ENCODE results near the gene MINDY3. TPM values are rescaled to one million over a fixed set of nuclear protein-coding genes. Genes with fewer than 3 reads are reported as not detected.
"Not testable (repeated sequence)": the region's sequence is repeated elsewhere in the genome, so short reads cannot be mapped to it uniquely, and the experiment has no call there.

MINDY3 gene
- total RNA-seq, 1 experiment from 2014 or later = 10.4 TPM

DNA sequence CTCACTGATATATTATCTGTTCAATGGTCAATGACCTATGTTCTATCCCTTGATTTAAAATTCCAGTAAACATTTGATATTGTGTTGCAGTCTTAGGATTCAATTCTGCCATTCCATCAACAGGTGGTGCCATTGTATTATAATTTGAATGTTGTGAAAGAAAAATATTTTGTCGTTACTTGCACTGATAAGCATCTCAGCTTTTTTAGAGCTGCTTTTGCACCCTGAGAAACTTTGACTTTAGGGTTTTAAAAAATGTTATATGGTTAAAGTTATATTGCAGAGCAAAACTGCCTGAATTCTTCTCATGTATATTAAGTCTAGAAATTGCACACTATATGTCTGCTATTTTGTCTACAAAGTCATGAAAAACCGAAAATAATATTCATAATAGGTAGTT lies 18.8 kb upstream of the MINDY3 start:
- in situ Hi-C loops (cut with HindIII; ENCODE audit: low pct_unique_long_range_greater_than_20kb, low sequenced_read_pairs) = no loop called here
- Histone ChIP-seq H3K36me3 (ENCODE audit: control insufficient read depth, insufficient read depth, low read length) (no peaks in the 10 kb centered on the region), H3K27me3 (ENCODE audit: control insufficient read depth, insufficient read depth, low read length) (no peaks in the 10 kb centered on the region; the same call in 1 of the 2 replicates), H3K9me3 (ENCODE audit: control insufficient read depth, insufficient read depth, low read depth, low read length) (no peaks in the 10 kb centered on the region), H3K4me3 (ENCODE audit: low read depth in 2 of 2, low read length in 2 of 2) (no peak overlapping the region), H3K27ac (ENCODE audit: low read length) (no peak overlapping the region), H3K4me1 (ENCODE audit: control insufficient read depth, insufficient read depth, low read length) (no peaks in the 10 kb centered on the region; the same call in 1 of the 2 replicates)
- ChIA-PET CTCF (interaction anchor here (0.5 kb wide), 1 partner anchor 812 kb away, joined by 6 read pairs; no protein-coding TSS in a partner anchor), POLR2A (no interaction called here)
- intact Hi-C loops (cut with micrococcal nuclease; ENCODE audit: unreplicated experiment) = no loop called here
- DNase-seq (ENCODE audit: low read depth, low spot score) (no peak), ATAC-seq (no peak)
- BruUV-seq (replicated peaks) = no TSS peak
- TF ChIP-seq TCF7L2 (IDR thresholded peaks at IDR 0.05; ENCODE audit: low read depth, low read length) = no peak
- TF ChIP-seq, protein P1, sequence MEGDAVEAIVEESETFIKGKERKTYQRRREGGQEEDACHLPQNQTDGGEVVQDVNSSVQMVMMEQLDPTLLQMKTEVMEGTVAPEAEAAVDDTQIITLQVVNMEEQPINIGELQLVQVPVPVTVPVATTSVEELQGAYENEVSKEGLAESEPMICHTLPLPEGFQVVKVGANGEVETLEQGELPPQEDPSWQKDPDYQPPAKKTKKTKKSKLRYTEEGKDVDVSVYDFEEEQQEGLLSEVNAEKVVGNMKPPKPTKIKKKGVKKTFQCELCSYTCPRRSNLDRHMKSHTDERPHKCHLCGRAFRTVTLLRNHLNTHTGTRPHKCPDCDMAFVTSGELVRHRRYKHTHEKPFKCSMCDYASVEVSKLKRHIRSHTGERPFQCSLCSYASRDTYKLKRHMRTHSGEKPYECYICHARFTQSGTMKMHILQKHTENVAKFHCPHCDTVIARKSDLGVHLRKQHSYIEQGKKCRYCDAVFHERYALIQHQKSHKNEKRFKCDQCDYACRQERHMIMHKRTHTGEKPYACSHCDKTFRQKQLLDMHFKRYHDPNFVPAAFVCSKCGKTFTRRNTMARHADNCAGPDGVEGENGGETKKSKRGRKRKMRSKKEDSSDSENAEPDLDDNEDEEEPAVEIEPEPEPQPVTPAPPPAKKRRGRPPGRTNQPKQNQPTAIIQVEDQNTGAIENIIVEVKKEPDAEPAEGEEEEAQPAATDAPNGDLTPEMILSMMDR (IDR thresholded peaks at IDR 0.05) = peak; percentile 61; the same call in 1 of the 2 replicates

DNA sequence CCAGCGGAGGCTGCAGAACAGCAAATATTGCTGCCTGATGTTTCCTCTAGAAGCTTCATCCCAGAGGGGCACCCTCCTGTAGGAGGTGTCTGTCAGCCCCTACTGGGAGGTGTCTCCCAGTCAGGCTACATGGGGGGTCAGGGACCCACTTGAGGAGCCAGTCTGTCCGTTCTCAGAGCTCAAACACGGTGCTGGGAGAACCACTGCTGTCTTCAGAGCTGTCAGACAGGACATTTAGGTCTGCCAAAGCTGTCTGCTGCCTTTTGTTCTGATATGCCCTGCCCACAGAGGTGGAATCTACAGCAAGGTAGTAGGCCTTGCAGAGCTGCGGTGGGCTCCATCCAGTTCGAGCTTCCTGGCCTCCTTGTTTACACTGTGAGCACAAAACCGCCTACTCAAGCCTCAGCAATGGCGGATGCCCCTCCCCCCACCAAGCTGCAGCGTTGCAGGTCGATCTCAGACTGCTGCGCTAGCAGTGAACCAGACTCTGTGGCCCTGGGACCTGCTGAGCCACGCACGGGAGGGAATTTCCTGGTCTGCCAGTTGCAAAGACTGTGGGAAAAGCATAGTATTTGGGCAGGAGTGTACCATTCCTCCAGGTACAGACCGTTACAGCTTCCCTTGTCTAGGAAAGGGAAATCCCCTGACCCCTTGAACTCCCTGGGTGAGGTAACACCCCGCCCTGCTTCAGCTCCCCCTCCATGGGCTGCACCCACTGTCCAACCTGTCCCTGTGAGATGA lies 17.7 kb upstream of the MINDY3 start:
- no TSS peak for BruUV-seq (replicated peaks)
- CTCF ChIA-PET = no interaction called here
- no peak for TF ChIP-seq TCF7L2 (IDR thresholded peaks at IDR 0.05; ENCODE audit: low read depth, low read length)
- H3K27ac ChIP-seq (ENCODE audit: low read length) = no peak overlapping the region
- no peaks in the 10 kb centered on the region for H3K9me3 ChIP-seq (ENCODE audit: control insufficient read depth, insufficient read depth, low read depth, low read length)
- in situ Hi-C loops (cut with HindIII; ENCODE audit: low pct_unique_long_range_greater_than_20kb, low sequenced_read_pairs) (no loop called here), intact Hi-C loops (cut with micrococcal nuclease; ENCODE audit: unreplicated experiment) (no loop called here)
- H3K4me1 ChIP-seq (ENCODE audit: control insufficient read depth, insufficient read depth, low read length) = no peaks in the 10 kb centered on the region; the same call in 1 of the 2 replicates
- H3K36me3 ChIP-seq (ENCODE audit: control insufficient read depth, insufficient read depth, low read length) = no peaks in the 10 kb centered on the region
- POLR2A ChIA-PET = no interaction called here
- DNase-seq (ENCODE audit: low read depth, low spot score) (no peak), ATAC-seq (no peak)
- H3K27me3 ChIP-seq (ENCODE audit: control insufficient read depth, insufficient read depth, low read length) = no peaks in the 10 kb centered on the region; the same call in 1 of the 2 replicates
- H3K4me3 ChIP-seq (ENCODE audit: low read depth in 2 of 2, low read length in 2 of 2) = no peak overlapping the region

DNA sequence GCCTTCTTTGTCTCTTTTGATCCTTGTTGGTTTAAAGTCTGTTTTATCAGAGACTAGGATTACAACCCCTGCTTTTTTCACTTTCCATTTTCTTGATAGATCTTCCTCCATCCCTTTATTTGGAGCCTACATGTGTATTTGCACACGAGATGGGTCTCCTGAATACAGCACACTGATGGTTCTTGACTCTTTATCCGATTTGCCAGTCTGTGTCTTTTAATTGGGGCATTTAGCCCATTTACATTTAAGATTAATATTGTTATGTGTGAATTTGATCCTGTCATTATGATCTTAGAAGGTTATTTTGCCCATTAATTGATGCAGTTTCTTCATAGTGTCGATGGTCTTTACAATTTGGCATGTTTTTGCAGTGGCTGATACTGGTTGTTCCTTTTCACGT lies 16.0 kb upstream of the MINDY3 start:
- H3K27me3 ChIP-seq (ENCODE audit: control insufficient read depth, insufficient read depth, low read length); H3K4me3 ChIP-seq (ENCODE audit: low read depth in 2 of 2, low read length in 2 of 2); DNase-seq (ENCODE audit: low read depth, low spot score); in situ Hi-C loops (cut with HindIII; ENCODE audit: low pct_unique_long_range_greater_than_20kb, low sequenced_read_pairs); CTCF ChIA-PET; H3K9me3 ChIP-seq (ENCODE audit: control insufficient read depth, insufficient read depth, low read depth, low read length); H3K36me3 ChIP-seq (ENCODE audit: control insufficient read depth, insufficient read depth, low read length); H3K4me1 ChIP-seq (ENCODE audit: control insufficient read depth, insufficient read depth, low read length); ATAC-seq; intact Hi-C loops (cut with micrococcal nuclease; ENCODE audit: unreplicated experiment); H3K27ac ChIP-seq (ENCODE audit: low read length); BruUV-seq (replicated peaks): not testable (repeated sequence)
- POLR2A ChIA-PET = interaction anchor here (0.9 kb wide), 1 partner anchor 10 kb away, joined by 3 read pairs; no protein-coding TSS in a partner anchor

DNA sequence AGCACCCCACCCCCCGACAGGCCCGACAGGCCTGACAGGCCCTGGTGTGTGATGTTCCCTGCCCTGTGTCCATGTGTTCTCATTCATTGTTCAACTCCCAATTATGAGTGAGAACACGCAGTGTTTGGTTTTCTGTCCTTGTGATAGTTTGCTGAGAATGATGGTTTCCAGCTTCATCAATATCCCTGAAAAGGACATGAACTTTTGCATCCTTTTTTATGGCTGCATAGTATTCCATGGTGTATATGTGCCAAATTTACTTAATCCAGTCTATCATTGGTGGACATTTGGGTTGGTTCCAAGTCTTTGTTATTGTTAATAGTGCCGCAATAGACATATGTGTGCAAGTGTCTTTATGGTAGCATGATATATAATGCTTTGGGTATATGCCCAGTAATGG lies 12.3 kb upstream of the MINDY3 start:
- POLR2A ChIA-PET; CTCF ChIA-PET; DNase-seq (ENCODE audit: low read depth, low spot score); intact Hi-C loops (cut with micrococcal nuclease; ENCODE audit: unreplicated experiment); in situ Hi-C loops (cut with HindIII; ENCODE audit: low pct_unique_long_range_greater_than_20kb, low sequenced_read_pairs); ATAC-seq; H3K9me3 ChIP-seq (ENCODE audit: control insufficient read depth, insufficient read depth, low read depth, low read length); H3K27me3 ChIP-seq (ENCODE audit: control insufficient read depth, insufficient read depth, low read length); H3K4me3 ChIP-seq (ENCODE audit: low read depth in 2 of 2, low read length in 2 of 2); H3K27ac ChIP-seq (ENCODE audit: low read length); BruUV-seq (replicated peaks); H3K4me1 ChIP-seq (ENCODE audit: control insufficient read depth, insufficient read depth, low read length); H3K36me3 ChIP-seq (ENCODE audit: control insufficient read depth, insufficient read depth, low read length): not testable (repeated sequence)

All from Panc1 (cell line).